GM19035 (cell line): ENCODE results near the gene CACNA1B.
"Not testable (repeated sequence)": the region's sequence is repeated elsewhere in the genome, so short reads cannot be mapped to it uniquely, and the experiment has no call there.

Experiments used
- ATAC-seq: cut with Tn5 transposase; IDR thresholded peaks from one replicate; pipeline ENCODE4 v1.9.1; 2021; ENCODE audit not compliant: unreplicated experiment

The CACNA1B gene

DNA sequence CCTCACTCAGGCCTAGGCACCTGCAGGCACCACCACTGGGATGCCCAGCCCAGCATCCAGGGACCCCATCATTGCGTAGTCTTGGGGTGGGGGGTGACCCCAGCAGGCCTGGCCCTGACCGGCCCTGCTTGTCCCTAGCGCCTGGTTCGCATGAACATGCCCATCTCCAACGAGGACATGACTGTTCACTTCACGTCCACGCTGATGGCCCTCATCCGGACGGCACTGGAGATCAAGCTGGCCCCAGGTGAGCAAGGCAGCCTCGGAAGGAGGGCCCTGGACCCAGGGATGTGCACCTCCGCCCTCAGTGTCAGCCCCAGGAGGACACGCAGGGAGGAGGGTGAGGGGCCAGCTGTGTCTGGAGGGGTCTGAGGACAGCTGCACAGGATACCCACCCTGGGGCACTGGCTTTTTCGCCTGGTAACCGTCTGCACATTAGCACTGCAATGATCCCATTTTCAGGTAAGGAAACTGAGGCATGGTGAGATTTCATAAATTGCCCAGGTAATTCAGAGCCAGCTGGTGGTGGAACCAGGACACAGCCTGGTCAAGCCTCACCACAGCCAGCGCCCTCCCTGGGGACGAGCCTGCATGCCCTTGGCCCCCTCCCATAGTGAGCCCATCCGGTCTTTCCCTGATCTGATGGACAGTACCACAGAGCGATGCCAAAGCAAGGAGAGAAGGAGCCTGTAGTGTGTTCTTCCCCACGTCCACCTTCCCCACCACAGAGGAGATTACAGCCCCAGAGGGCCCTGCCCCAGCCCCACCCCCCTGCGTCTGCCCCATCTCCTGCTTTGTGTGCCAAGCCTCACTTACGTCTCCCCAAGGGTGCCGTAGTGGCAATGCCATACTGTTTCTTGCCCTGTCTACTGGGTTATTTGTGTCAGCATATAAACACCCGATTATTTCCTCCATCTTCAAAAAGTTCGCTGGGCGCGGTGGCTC, 228.3 kb downstream of the CACNA1B start:
- no peak for ATAC-seq

DNA sequence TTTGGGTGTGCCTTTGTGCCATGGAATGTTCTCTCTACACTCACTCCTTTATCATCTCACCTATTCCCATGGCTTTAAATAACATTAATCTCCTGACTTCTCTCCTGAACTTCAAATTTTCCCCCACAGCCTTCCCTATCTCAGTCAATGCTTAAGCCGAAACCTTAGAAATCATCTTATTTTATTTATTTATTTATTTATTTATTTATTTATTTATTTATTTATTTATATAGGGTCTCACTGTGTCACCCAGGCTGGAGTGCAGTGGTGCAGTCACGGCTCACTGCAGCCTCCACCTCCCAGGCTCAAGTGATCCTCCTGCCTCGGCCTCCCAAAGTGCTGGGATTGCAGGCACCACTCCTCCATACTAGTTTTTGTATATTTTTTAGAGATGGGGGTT, 229.5 kb downstream of the CACNA1B start:
- ATAC-seq: not testable (repeated sequence)

DNA sequence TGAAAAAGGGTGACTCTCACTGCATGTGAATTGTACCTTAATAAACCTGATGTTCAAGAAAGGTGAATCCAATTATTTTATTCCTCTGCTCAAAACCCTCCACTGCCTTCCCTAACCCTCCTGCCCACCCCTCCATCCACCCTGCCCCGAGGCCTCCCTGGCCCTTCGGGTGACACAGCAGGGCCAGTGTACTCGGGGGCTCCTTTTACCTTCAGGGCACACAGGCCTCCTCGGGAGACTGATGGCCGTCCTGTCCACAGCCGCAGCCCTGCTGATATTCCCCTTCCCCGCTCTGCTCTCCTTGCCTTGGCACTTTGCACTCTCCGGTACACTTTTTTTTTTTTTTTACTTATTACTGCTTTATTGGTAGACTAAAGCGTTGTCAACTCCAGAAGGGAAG, 234.0 kb downstream of the CACNA1B start:
- no peak for ATAC-seq

DNA sequence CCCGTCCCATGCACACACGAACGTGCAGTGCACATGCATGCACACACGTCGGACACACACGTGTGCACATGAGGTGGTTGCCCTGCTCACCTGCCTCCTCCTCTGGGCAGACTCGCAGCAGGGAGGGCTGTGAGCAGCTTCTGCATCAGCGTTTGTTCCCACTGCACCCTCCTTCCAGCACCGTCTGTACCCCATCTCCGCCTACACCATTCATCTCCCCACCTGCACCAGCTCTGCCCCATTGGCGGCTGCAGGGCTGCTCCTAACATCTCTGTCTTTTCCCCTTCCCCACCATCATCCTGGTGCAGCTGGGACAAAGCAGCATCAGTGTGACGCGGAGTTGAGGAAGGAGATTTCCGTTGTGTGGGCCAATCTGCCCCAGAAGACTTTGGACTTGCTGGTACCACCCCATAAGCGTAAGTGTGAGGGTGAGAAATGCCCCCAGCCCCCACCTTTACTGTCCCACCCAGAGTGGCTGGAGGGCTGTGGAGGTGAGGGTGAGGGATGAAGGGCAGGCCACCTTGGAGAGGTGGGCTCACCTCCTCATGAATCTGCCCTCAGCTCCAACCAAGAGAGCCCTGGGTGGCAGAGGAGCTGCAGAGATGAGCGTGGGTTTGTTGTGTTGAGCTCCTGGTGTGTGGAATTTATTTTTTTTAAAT, 234.6 kb downstream of the CACNA1B start:
- ATAC-seq: no peak

DNA sequence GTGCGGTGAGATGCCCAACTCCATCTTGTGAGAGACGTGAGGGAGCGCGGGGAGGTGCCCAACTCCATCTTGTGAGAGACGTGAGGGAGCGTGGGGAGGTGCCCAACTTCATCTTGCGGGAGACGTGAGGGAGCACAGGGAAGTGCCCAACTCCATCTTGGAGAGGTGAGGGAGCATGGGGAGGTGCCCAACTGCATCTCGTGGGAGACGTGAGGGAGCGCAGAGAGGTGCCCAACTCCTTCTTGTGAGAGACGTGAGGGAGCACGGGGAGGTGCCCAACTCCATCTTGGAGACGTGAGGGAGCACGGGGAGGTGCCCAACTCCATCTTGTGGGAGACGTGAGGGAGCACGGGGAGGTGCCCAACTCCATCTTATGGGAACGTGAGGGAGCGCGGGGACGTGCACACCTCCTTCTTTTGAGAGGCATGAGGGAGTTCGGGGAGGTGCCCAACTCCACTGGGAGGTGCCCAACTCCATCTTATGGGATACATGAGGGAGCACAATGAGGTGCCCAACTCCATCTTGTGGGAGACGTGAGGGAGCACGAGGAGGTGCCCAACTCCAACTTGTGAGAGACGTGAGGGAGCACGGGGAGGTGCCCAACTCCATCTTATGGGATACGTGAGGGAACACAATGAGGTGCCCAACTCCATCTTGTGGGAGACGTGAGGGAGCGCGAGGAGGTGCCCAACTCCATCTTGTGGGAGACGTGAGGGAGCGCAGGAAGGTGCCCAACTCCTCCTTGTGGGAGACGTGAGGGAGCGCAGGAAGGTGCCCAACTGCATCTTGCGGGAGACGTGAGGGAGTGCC, 235.4 kb downstream of the CACNA1B start:
- no peak for ATAC-seq

DNA sequence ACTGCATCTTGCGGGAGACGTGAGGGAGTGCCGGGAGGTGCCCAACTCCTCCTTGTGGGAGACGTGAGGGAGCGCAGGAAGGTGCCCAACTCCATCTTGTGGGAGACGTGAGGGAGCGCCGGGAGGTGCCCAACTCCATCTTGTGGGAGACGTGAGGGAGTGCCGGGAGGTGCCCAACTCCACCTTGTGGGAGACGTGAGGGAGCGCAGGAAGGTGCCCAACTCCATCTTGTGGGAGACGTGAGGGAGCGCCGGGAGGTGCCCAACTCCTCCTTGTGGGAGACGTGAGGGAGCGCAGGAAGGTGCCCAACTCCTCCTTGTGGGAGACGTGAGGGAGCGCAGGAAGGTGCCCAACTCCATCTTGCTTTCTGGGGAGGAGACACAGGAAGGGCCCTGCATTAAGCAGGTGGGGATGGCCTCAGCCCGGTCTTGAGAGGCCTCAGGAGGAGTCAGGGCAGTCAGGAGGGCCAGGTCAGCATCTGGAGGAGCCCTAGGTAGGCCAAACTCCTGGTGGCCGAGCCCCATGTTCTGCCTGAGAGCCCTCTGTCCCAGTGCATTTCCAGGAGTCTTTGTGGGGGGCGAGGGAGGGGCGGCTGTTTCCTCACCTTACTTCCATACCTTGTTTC, 236.2 kb downstream of the CACNA1B start:
- ATAC-seq: not testable (repeated sequence)

DNA sequence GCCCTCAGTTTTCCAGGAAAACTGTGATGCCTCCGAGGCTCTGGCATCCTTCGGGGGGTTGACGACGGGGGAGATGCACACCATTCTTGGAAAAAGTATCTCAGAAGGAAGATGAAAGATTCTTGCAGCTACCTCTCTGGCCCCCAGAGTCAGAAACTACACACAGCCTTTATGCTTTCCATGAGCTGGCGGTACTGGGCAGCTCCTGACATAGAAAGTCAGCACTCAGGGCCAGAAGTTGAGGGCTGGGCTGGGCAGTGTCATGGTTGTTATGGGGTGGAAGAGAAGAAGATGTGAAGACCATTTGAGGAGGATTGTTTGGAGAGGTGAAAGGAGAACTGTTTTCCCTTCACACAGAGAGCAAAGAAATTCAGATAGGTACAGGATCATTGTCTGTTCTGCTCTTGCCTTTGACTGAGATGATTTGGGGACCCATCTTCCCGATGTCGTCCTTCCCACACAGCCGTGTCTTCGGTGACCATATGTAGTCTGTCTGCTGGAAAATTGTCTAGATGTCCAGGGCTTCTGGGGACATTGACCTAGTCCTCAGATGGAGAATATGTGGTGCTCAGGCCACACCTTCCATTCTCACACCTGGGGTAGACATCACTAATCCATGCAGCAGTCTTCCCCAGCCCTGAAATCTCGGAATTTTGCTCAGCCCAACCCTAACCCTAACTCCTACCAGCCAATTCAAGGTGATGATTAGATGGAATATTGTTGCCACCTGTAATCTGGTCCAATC, 237.1 kb downstream of the CACNA1B start:
- no peak for ATAC-seq

DNA sequence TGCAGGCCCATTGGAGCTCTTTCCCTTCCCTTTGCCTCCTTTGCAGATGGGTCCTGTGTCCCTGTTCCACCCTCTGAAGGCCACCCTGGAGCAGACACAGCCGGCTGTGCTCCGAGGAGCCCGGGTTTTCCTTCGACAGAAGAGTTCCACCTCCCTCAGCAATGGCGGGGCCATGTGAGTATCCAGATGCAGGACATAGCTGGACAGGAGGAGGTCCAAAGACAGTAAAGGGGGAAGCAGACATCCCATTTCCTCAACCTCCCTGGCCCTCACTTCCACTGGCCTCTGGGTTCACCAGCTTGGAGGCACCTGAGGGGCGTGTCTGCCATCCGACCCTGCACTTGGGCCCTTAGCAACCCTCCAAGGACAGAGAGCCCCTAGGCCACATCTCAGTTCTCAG, 237.9 kb downstream of the CACNA1B start:
- no peak for ATAC-seq

DNA sequence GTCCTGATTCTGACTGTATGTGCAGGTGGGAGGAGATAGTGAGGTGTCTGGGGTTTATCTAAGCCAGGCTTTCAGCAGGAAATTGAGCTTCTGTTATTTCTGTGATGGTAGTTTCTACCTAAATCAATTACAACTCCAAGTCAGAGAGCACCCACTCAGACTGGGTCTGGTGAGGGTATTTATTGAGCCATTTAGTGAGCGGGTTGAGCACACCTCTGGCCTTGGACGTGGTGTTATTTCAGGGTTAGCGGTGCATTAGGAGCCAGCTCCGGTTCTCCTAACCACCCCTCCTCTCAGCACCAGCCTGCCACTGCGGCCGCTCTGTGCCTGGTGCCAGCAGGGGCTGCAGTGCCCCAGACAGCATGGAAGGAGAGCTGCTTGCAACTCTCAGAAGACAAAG, 238.9 kb downstream of the CACNA1B start:
- ATAC-seq: no peak

DNA sequence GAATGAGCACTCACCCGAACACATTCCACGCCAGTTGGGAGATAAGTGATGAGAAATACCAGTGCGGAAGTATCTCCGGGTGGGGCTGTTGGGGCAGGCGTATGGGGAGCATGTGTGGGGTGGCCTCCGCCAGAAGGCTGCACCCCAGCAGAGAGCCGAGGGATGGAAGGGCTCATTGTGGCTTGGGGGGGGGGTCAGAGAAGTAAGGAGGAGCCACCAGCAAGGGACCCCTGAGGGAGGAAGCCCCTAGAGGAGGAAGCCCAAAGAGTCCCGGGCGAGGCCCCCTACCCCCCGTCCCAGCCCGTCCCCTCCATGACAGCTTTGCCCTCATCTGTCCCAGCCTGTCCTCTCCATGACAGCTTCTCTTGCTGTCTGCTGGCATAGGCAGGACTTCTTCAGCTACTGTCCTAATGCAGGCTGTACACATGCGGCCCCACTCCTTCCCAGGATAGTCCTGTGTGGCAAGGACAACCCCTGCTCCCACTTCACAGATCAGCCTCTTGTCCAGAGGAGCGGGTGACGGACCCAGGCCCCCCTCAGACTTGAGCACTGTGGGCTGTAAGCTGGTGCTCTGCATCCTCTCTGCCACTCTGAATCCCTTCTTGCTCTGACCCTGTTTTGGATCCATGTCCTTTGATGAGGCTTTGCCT, 239.6 kb downstream of the CACNA1B start:
- ATAC-seq: no peak

DNA sequence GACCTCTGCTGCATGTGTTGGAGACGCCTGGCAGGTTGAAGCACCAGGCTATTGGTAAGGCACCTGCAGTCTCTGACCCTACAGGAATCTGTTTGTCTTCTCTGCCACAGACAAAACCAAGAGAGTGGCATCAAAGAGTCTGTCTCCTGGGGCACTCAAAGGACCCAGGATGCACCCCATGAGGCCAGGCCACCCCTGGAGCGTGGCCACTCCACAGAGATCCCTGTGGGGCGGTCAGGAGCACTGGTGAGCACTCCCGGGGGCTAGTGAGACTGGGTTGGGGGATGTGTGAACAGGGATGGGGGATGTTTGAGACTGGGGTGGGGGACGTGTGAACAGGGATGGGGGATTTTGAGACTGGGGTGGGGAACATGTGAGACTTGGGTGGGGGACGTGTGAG, 240.3 kb downstream of the CACNA1B start:
- ATAC-seq: no peak

DNA sequence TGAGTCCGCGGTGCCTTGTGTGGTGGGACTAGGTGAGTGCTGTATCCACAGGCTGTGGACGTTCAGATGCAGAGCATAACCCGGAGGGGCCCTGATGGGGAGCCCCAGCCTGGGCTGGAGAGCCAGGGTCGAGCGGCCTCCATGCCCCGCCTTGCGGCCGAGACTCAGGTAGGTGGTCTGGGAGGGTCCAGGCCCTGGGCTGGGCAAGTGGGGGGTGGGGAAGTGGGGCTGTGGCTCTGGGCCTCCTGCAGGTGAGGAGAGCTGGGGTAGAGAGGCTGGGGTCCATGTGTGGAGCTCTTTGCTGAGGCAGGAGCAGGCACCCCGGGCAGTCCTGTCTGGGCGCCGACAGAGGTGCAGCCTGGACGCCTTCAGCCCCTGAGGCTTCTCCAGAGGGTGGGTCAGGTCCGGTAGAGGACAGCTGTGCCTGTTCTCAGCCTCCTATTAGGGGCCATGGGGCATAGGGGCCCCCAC, 241.1 kb downstream of the CACNA1B start:
- no peak for ATAC-seq

DNA sequence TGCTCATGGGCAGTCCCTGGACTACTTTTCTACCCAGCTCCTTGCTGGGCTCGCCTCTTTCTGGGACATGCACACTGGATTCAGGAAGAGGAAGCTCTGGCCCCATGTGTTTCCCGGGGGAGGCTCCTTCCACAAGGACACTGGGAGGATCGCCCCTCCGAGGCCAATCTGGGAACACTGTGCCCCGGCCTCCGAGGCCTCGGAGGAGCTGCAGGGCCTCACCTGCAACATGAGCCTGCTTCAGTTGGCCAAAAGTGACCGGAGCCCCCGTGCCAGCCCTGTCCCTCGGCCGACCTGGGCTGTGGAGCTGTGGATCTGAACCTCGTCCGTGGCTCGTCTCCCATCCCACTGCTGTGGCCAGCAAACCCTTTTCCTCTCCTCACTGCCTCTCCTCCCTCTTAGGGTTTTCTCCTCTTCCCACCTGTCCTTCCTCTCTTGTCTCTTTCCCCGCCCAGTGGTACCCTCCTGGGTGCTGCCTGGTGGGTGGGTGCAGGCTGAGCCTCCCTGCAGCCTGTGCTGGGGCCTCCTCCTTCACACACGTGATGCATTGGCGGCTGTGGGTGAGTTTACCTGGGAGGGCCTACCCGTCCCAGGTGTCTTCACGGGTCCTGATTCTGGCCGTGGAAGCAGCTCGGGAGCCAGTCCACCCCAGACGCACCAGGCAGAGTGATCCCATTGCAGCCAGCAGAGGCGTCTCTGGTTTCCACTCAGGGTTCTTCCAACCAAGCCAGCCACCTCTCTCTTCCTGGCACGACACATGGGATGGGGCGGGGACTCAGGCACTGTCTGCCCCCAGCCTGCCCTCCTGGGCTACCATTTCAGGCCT, 241.8 kb downstream of the CACNA1B start:
- no peak for ATAC-seq

DNA sequence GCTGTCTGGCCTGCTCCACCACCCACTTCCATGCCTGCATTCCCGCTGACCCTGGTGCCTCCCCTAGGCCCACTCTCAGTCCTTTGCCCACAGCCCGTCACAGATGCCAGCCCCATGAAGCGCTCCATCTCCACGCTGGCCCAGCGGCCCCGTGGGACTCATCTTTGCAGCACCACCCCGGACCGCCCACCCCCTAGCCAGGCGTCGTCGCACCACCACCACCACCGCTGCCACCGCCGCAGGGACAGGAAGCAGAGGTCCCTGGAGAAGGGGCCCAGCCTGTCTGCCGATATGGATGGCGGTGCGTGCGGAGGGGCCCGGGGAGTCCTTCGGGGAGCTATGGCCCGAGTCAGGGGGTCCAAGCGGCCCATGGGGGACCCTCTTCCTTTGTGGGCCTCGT, 242.5 kb downstream of the CACNA1B start:
- ATAC-seq: no peak

DNA sequence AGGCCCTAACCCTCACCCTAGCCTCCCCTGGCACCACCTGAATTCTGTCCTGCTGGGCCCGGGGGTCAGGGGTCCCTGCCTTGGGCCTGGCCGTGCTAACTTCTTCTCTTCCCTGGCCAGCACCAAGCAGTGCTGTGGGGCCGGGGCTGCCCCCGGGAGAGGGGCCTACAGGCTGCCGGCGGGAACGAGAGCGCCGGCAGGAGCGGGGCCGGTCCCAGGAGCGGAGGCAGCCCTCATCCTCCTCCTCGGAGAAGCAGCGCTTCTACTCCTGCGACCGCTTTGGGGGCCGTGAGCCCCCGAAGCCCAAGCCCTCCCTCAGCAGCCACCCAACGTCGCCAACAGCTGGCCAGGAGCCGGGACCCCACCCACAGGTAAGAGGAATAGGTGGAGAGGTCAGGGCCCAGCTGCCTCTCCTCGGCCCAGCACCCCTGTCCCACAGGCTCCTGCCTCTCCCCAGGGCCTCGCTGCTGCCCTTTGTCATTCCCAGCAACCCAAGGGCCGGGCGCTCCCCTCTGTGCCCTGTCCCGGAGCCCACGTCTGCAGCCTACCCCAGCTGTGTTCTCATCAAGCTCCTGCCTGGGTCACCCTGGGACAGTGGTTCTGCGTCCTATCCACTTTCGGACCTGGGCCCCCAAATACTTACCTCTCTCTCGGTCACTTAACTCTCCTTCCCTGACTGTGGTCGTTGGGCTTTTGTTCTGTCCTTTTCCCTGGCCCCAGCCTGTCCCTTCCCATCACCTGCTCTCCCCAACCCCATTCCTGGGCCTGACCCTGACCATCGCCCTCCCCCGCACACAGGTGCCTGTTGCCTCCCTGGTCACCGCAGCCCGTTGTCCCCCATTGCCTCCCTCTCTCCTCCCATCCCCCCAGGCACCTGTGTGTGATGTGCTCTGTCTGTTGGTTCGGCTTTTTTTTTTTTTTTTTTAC, 243.2 kb downstream of the CACNA1B start:
- ATAC-seq: no peak

DNA sequence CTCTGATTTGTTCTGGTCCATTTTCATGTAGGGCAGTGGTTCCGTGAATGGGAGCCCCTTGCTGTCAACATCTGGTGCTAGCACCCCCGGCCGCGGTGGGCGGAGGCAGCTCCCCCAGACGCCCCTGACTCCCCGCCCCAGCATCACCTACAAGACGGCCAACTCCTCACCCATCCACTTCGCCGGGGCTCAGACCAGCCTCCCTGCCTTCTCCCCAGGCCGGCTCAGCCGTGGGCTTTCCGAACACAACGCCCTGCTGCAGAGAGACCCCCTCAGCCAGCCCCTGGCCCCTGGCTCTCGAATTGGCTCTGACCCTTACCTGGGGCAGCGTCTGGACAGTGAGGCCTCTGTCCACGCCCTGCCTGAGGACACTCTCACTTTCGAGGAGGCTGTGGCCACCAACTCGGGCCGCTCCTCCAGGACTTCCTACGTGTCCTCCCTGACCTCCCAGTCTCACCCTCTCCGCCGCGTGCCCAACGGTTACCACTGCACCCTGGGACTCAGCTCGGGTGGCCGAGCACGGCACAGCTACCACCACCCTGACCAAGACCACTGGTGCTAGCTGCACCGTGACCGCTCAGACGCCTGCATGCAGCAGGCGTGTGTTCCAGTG, 244.0 kb downstream of the CACNA1B start:
- no peak for ATAC-seq

DNA sequence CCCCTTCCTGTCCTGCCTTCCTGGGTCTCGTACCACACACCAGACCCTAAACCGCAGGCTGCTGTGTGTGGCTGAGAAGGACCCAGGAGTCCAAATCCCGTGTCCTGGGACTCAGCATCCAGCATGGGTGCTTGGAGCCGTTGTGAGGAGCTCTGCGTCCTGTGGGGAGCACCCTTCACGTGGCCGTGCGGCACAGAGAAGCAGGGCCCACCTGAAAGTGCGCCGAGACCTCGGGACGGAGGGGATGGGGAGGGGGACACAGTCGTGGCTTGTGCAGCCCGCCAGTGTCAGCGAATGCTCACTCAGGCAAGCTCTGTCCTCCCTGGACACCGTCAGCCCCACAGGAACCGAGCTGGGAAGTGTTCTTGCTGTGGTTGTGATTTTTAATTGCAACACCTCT, 244.6 kb downstream of the CACNA1B start:
- no peak for ATAC-seq
